H9 (cell line): ENCODE results near the gene SOX8. TPM values are rescaled to one million over a fixed set of nuclear protein-coding genes. Genes with fewer than 3 reads are reported as not detected.

Experiments
- DNase-seq: peaks from one replicate; pipeline ENCODE4 v3.0.0-alpha.2; 2017
- H2AFZ ChIP-seq: one replicate; pipeline ENCODE4 v1.6.1; 2013; ENCODE audit warnings: mild to moderate bottlenecking, low read length, control low read depth, moderate library complexity
- H2AK5ac ChIP-seq: 2 replicates; pipeline ENCODE4 v1.6.1; 2013; ENCODE audit warnings: low read length, control low read depth, mixed read lengths; ENCODE audit not compliant: insufficient read length
- H2BK120ac ChIP-seq: one replicate; pipeline ENCODE4 v1.6.1; 2013; ENCODE audit warnings: low read depth, mild to moderate bottlenecking, low read length, control low read depth, inconsistent platforms; ENCODE audit not compliant: poor library complexity, severe bottlenecking
- H2BK12ac ChIP-seq: 2 replicates; pipeline ENCODE4 v1.6.1; 2013; ENCODE audit warnings: low read length, control low read depth, mixed read lengths, low read depth; ENCODE audit not compliant: insufficient read length
- H2BK15ac ChIP-seq: 2 replicates; pipeline ENCODE4 v1.6.1; 2013; ENCODE audit warnings: low read depth, low read length, control low read depth
- H2BK20ac ChIP-seq: one replicate; pipeline ENCODE4 v1.6.1; 2013; ENCODE audit warnings: low read depth, mild to moderate bottlenecking, low read length, control low read depth, inconsistent platforms; ENCODE audit not compliant: poor library complexity, severe bottlenecking
- H2BK5ac ChIP-seq: 2 replicates; pipeline ENCODE4 v1.6.1; 2013; ENCODE audit warnings: low read length, control low read depth, mixed read lengths; ENCODE audit not compliant: insufficient read length
- H3K14ac ChIP-seq: 2 replicates; pipeline ENCODE4 v1.6.1; 2013; ENCODE audit warnings: low read length, control low read depth; ENCODE audit not compliant: insufficient read depth
- H3K18ac ChIP-seq: 2 replicates; pipeline ENCODE4 v1.6.1; 2013; ENCODE audit warnings: low read depth, mild to moderate bottlenecking, mixed read lengths, low read length, control low read depth; ENCODE audit not compliant: insufficient read length
- H3K23ac ChIP-seq: 2 replicates; pipeline ENCODE4 v1.6.1; 2013; ENCODE audit warnings: low read length, control low read depth, mixed read lengths, low read depth; ENCODE audit not compliant: insufficient read length
- H3K23me2 ChIP-seq: 2 replicates; pipeline ENCODE4 v1.6.1; 2013; ENCODE audit warnings: low read depth, mild to moderate bottlenecking, mixed read lengths, low read length, control low read depth; ENCODE audit not compliant: insufficient read length, poor library complexity, severe bottlenecking
- H3K27ac ChIP-seq: 2 replicates; pipeline ENCODE4 v1.5.1; 2013; ENCODE audit warnings: low read length, control low read depth, mixed read lengths, low read depth; ENCODE audit not compliant: insufficient read length
- H3K27me3 ChIP-seq: 2 replicates; pipeline ENCODE4 v1.6.1; 2013; ENCODE audit warnings: low read length, control low read depth, inconsistent platforms; ENCODE audit not compliant: insufficient read depth
- H3K4ac ChIP-seq: 2 replicates; pipeline ENCODE4 v1.6.1; 2013; ENCODE audit warnings: low read depth, mild to moderate bottlenecking, control low read depth, inconsistent platforms, low read length, moderate library complexity
- H3K4me1 ChIP-seq: 2 replicates; pipeline ENCODE4 v1.6.1; 2013; ENCODE audit warnings: low read length, control low read depth, inconsistent platforms; ENCODE audit not compliant: insufficient read depth
- H3K4me2 ChIP-seq: 2 replicates; pipeline ENCODE4 v1.6.1; 2013; ENCODE audit warnings: low read length, control low read depth, mixed read lengths; ENCODE audit not compliant: insufficient read length, insufficient read depth
- H3K56ac ChIP-seq: 2 replicates; pipeline ENCODE4 v1.6.1; 2013; ENCODE audit warnings: low read depth, mild to moderate bottlenecking, mixed read lengths, low read length, control low read depth; ENCODE audit not compliant: insufficient read length
- H3K79me1 ChIP-seq: 2 replicates; pipeline ENCODE4 v1.6.1; 2013; ENCODE audit warnings: low read depth, mild to moderate bottlenecking, moderate library complexity, low read length, control low read depth, inconsistent platforms; ENCODE audit not compliant: insufficient read depth, poor library complexity, severe bottlenecking
- H3K79me2 ChIP-seq: 2 replicates; pipeline ENCODE4 v1.6.1; 2013; ENCODE audit warnings: low read length, control low read depth, inconsistent platforms; ENCODE audit not compliant: insufficient read depth
- H3K9ac ChIP-seq: 2 replicates; pipeline ENCODE4 v1.6.1; 2013; ENCODE audit warnings: low read length, control low read depth, mixed read lengths; ENCODE audit not compliant: insufficient read length; ENCODE audit errors: extremely low read depth
- H3K9me3 ChIP-seq: one replicate; pipeline ENCODE4 v1.6.1; 2013; ENCODE audit warnings: low read depth, low read length, inconsistent platforms; ENCODE audit not compliant: control insufficient read depth
- H3T11ph ChIP-seq: one replicate; pipeline ENCODE4 v1.6.1; 2013; ENCODE audit warnings: mild to moderate bottlenecking, low read length, control low read depth, inconsistent platforms
- H4K20me1 ChIP-seq: one replicate; pipeline ENCODE4 v1.6.1; 2013; ENCODE audit not compliant: control insufficient read depth, insufficient read length, insufficient read depth
- H4K5ac ChIP-seq: 2 replicates; pipeline ENCODE4 v1.6.1; 2013; ENCODE audit warnings: low read depth, mild to moderate bottlenecking, mixed read lengths, low read length, control low read depth; ENCODE audit not compliant: insufficient read length
- H4K8ac ChIP-seq: replicated peaks from 2 replicates; pipeline ENCODE4 v1.6.1; 2013; ENCODE audit warnings: low read length, control low read depth, mixed read lengths, low read depth; ENCODE audit not compliant: insufficient read length
- H4K91ac ChIP-seq: 2 replicates; pipeline ENCODE4 v1.6.1; 2013; ENCODE audit warnings: low read depth, mild to moderate bottlenecking, moderate library complexity, mixed read lengths, low read length, control low read depth; ENCODE audit not compliant: insufficient read length
- H3K27ac Mint-ChIP-seq, 3 experiments: 2 replicates in 2 of 3; 3 replicates in 1 of 3; pipeline ENCODE4 v1.8.0; 2020 to 2021; ENCODE audit warnings: mixed read lengths in 3 of 3, mild to moderate bottlenecking in 1 of 3, moderate library complexity in 1 of 3
- H3K27me3 Mint-ChIP-seq: 2 replicates; pipeline ENCODE4 v1.8.0; 2021; ENCODE audit warnings: low read depth, mild to moderate bottlenecking, moderate library complexity, mixed read lengths
- H3K36me3 Mint-ChIP-seq, 3 experiments: 2 replicates in 2 of 3; 3 replicates in 1 of 3; pipeline ENCODE4 v1.8.0; 2020 to 2021; ENCODE audit warnings: low read depth in 3 of 3, mixed read lengths in 3 of 3; ENCODE audit not compliant: insufficient read depth in 1 of 3
- H3K4me1 Mint-ChIP-seq, 2 experiments: 2 replicates each; pipeline ENCODE4 v1.8.0; 2020; ENCODE audit warnings: mixed read lengths in 2 of 2
- H3K4me3 Mint-ChIP-seq, 2 experiments: 2 replicates in 1 of 2; 3 replicates in 1 of 2; pipeline ENCODE4 v1.8.0; 2020 to 2021; ENCODE audit warnings: mild to moderate bottlenecking in 2 of 2, mixed read lengths in 2 of 2, moderate library complexity in 1 of 2
- H3K9me3 Mint-ChIP-seq, 2 experiments: 2 replicates in 1 of 2; 3 replicates in 1 of 2; pipeline ENCODE4 v1.8.0; 2020; ENCODE audit warnings: mild to moderate bottlenecking in 2 of 2, mixed read lengths in 2 of 2, moderate library complexity in 1 of 2
- CTCF ChIP-seq: fragments of 200-600 bp; sonication (generic); conservative IDR thresholded peaks from 3 replicates; pipeline ENCODE4 v1.8.0; 2021; ENCODE audit warnings: antibody characterized with exemption, mild to moderate bottlenecking
- WGBS: extraction: QIAGEN DNeasy Blood & Tissue Kit; methylation state at CpG from one replicate; pipeline ENCODE4 v1.1.7; 2013; ENCODE audit warnings: missing lambda C conversion rate, low lambda C conversion rate, mixed read lengths; ENCODE audit not compliant: insufficient read length; ENCODE audit errors: extremely low coverage; 5-methylcytosine and 5-hydroxymethylcytosine counted together
- total RNA-seq: library from RNA; stranded (reverse); gene quantifications from 2 replicates; pipeline ENCODE4 v1.2.1, GENCODE V29; 2021

SOX8 gene
- total RNA-seq, 1 experiment from 2014 or later: 8.9 TPM

GRCh38 chr16:933581-933980, 48.0 kb upstream of the SOX8 start:
- no CpG with 5 or more reads among the region's 15 CpGs for WGBS
- Histone ChIP-seq H4K8ac (no peak overlapping the region), H3K18ac (no peak overlapping the region), H2AFZ (no peak overlapping the region), H3K79me2 (no peaks in the 10 kb centered on the region), H3K23ac (no peak overlapping the region), H3K23me2 (no peaks in the 10 kb centered on the region), H3T11ph (no peak overlapping the region), H3K27ac (no peak overlapping the region), H4K20me1 (no peaks in the 10 kb centered on the region), H3K79me1 (no peaks in the 10 kb centered on the region), H3K27me3 (no peaks in the 10 kb centered on the region), H3K9me3 (no peaks in the 10 kb centered on the region), H4K5ac (no peak overlapping the region), H3K4me1 (no peaks in the 10 kb centered on the region), H4K91ac (no peak overlapping the region), H3K4ac (no peak overlapping the region), H3K56ac (no peak overlapping the region), H2BK20ac (no peak overlapping the region), H3K9ac (no peak overlapping the region), H2BK120ac (no peak overlapping the region), H2BK5ac (no peak overlapping the region), H2AK5ac (no peak overlapping the region), H3K14ac (no peak overlapping the region), H3K4me2 (no peak overlapping the region), H2BK12ac (no peak overlapping the region), H2BK15ac (no peak overlapping the region)
- no peak for DNase-seq
- Mint-ChIP-seq H3K27me3 (peaks cover 12% of the 10 kb centered on the region), H3K36me3 (no peaks in the 10 kb centered on the region), H3K4me1 (peaks cover 8 to 11% of the 10 kb centered on the region in 2 experiments), H3K27ac (no peak overlapping the region; a peak in 1 of 7 replicates), H3K4me3 (no peak overlapping the region), H3K9me3 (no peaks in the 10 kb centered on the region)
- no peak for TF ChIP-seq CTCF
